Stimulated activated CD8-positive, alpha-beta memory T cell treated with anti-CD3 and anti-CD28 coated beads, Interleukin-12 subunit alpha, Interleukin-12 subunit beta, amount 100 ng/mL, for 1 hour (primary cell): ENCODE data around the gene PROM2.
"Not testable (repeated sequence)": the region's sequence is repeated elsewhere in the genome, so short reads cannot be mapped to it uniquely, and the experiment has no call there.

Experiments used
- DNase-seq: peaks from one replicate; pipeline ENCODE4 v3.0.0-alpha.2; 2020; ENCODE audit warnings: low read depth

The PROM2 gene

GRCh38 chr2:95268211-95269035 lies 5.8 kb upstream of the PROM2 start:
- DNase-seq: no peak

GRCh38 chr2:95269036-95269680 lies 5.1 kb upstream of the PROM2 start:
- DNase-seq: no peak

GRCh38 chr2:95269745-95270144 lies 4.5 kb upstream of the PROM2 start:
- DNase-seq: not testable (repeated sequence)

GRCh38 chr2:95270541-95271081 lies 3.6 kb upstream of the PROM2 start:
- DNase-seq: no peak

GRCh38 chr2:95271381-95271971 lies 2.8 kb upstream of the PROM2 start:
- DNase-seq: no peak

GRCh38 chr2:95272299-95272751 lies 1.9 kb upstream of the PROM2 start:
- DNase-seq: no peak

GRCh38 chr2:95272781-95273180 lies 1.5 kb upstream of the PROM2 start:
- no peak for DNase-seq

GRCh38 chr2:95273566-95274290 lies 521 bp upstream of the PROM2 start:
- DNase-seq: no peak

GRCh38 chr2:95275151-95275515 lies 884 bp downstream of the PROM2 start:
- DNase-seq: no peak

- DNase-seq: no peak
Observed at GRCh38 chr2:95275601-95276243, 1.5 kb downstream of the PROM2 start.

- no peak for DNase-seq
Observed at GRCh38 chr2:95276244-95276887, 2.1 kb downstream of the PROM2 start.

- no peak for DNase-seq
Observed at GRCh38 chr2:95276888-95277245, 2.6 kb downstream of the PROM2 start.

GRCh38 chr2:95277246-95277906 lies 3.1 kb downstream of the PROM2 start:
- no peak for DNase-seq

- no peak for DNase-seq
Observed at GRCh38 chr2:95278051-95278471, 3.8 kb downstream of the PROM2 start.

- DNase-seq: no peak
Observed at GRCh38 chr2:95278637-95279225, 4.5 kb downstream of the PROM2 start.

GRCh38 chr2:95279435-95280035 lies 5.3 kb downstream of the PROM2 start:
- no peak for DNase-seq

GRCh38 chr2:95281071-95281470 lies 6.8 kb downstream of the PROM2 start:
- no peak for DNase-seq

GRCh38 chr2:95281786-95282185 lies 7.5 kb downstream of the PROM2 start:
- DNase-seq: no peak

GRCh38 chr2:95282458-95282857 lies 8.2 kb downstream of the PROM2 start:
- DNase-seq: no peak

GRCh38 chr2:95283562-95283961 lies 9.3 kb downstream of the PROM2 start:
- DNase-seq: no peak
